NCI-H1092 (cell line): Measurements from ENCODE around the gene DNASE1.
A peak's percentile ranks its signal among the peaks of the same experiment; 100 is the strongest.
"Not testable (repeated sequence)": the region's sequence is repeated elsewhere in the genome, so short reads cannot be mapped to it uniquely, and the experiment has no call there.

Source experiments
- DNase-seq: peaks from one replicate; lab custom pipeline; 2025; lab: John Stamatoyannopoulos, UW

DNASE1 gene

GRCh38 chr16:3641801-3642396 is 12.6 kb upstream of the DNASE1 start:
- no peak for DNase-seq

DNA sequence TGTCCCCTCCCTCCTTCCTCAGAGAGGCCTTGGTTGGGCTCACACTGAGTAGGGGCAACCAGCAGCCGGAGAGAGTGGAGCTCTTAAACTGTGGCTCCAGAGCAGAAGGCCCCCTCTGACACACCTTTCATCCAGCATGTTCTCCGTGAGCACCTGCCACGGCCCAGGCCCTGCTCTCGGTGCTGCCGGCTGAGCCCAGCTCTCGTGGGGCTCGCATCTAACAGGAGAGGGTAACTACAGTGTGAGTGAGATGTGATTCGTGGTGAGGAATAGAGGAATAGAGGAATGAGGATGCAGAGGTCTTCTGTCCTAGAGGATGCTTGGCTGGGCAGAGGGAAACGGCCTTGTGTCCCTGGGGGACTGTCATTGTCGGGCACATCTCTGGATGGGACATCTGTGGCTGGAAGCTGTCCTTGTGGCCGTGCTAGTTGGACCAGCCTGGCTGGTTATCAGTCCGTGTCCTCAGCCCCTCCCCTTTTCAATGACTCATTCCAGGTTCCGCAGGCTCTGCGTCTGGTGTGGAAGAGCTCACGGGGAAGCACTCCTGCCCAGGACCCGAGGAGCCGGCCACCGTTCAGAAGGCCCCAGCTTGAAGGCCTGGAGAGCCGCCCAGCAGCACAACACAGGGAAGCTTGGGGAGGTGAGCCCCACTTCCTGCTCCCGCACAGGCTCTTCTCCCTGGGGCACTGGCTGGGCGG is 11.9 kb upstream of the DNASE1 start:
- DNase-seq: no peak

- no peak for DNase-seq
Observed at GRCh38 chr16:3643095-3643730, 11.3 kb upstream of the DNASE1 start.

DNA sequence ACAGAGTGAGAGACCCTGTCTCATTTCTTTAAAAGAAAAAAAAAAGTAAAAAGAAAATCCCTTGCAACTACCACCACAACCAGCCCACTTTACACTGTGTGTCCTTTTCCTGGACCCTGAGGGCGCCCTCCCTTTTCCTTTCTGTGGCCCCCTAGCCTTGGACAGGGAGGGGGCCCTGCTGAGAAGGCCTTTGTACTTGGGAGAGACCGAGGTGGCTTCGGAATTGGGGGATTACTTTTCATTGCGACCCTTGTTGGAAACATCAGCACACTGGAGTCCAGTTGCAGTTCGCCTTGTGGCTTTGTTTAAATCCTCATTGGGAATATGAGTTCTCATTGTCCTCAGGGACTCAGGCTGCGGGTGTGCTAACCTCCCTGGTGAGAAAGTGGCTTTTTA is 9.4 kb upstream of the DNASE1 start:
- DNase-seq: no peak

DNA sequence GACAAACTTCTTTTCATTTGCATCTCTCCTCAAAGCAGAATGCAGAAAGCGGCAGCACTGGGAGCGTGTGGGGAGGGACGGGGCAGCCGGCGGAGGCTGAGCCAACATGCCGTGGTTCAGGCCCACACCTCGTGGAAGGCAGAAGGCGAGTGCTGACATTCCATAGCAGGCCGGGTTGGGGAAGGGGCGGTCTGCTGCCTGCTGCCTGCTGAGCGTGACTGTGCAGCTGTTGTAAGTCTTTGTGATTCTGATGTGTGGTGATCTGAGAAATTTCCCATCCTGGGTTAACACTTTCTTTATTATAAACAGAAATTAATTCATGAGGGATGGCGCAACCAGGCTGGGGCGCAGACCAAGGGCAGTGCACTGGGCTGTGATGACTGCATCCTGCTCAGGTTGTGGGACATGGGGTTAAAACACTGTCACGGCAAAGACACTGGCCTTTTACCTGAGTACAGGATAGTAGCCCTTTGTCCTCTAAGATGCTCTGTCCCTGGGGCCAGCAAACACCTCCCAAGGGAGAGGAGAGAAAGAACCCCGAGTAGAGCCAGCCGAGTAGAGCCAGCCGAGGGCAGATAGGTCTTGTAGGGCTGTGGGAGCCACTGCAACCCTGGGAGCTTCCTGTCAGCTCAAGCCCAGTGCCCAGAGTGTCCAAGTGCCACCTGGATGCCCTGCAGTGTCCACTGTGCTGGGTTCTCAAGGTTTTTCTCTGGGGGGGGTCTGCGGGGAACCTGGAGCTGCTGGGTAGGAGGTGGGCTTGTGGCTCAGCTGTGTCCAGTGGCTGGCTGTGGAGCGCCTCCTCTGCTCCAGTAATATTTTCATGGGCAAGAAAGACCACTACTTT is 8.8 kb upstream of the DNASE1 start:
- DNase-seq: no peak

GRCh38 chr16:3646348-3646920 is 8.1 kb upstream of the DNASE1 start:
- DNase-seq: peak; percentile 56

DNA sequence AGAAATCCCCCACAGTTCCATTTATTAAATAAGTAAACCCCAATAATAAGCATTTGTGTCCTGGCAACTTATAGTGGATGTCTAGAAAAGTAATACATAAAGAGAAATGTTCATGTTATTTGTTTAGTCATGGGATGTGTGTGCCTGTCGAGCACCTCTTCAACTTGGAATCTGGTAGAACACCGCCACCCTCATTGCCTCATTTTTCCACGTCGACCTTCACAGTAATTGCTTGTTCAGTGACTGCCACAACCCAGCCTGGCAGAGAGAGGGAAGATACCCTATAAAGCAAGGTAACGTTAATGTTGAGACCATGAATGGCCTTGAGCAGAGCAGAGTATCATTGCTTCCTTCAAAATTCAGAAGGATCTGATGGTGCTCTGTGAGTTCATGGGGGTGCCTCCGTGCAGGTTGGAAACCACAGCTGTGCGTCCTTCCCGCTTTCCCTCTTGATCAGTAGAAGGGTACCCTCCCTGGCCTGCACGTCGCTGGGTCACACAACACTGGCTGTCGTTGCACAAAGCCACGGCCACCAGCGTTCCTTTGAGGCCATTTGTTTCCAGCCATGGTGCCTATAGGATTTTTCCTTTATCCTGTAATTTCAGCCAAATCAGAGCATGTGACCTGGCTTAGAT is 3.7 kb upstream of the DNASE1 start:
- no peak for DNase-seq

DNA sequence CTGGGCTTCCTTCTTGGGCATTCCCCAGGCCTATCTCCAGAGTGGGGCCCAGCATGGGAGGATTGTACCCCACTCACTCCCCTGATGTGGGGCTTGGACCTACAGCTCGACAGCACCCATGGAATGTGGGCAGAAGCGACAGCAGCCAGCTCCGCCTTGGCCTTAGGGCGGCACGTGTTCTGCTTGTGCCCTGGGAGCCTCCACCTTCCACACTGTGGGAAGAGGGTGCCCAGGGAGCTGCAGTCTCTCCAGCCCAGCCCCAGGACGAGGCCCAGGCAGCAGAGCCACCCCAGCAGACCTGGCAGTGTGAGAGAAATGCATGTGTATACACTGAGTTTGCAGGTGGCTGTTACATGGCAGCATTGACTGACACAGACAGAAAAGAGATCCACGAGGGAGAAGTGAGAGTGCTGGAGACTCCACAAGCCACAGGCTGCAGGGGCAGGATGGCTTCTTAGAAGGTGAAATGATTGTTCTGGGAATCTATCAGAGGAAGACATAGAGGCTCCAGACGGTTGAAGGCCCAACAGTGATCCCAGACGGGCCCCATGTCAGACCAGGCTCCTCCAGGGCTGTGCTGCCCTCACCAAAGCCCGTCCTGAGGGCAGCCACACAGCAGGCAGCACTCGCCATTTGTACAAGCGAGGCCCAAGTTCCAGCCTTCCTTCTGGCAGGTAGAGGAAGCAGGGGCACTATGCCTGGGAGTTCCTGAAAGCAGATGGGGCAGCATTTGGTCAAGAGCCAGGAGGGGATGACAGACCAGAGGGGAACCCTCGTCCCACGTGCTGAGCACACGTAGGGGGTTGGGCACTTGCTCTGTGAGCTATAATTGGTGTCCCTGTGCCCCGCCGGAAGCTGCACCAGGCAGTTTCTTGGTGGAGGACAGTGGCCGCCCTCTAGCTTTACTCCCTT is 2.8 kb upstream of the DNASE1 start:
- DNase-seq: no peak

DNA sequence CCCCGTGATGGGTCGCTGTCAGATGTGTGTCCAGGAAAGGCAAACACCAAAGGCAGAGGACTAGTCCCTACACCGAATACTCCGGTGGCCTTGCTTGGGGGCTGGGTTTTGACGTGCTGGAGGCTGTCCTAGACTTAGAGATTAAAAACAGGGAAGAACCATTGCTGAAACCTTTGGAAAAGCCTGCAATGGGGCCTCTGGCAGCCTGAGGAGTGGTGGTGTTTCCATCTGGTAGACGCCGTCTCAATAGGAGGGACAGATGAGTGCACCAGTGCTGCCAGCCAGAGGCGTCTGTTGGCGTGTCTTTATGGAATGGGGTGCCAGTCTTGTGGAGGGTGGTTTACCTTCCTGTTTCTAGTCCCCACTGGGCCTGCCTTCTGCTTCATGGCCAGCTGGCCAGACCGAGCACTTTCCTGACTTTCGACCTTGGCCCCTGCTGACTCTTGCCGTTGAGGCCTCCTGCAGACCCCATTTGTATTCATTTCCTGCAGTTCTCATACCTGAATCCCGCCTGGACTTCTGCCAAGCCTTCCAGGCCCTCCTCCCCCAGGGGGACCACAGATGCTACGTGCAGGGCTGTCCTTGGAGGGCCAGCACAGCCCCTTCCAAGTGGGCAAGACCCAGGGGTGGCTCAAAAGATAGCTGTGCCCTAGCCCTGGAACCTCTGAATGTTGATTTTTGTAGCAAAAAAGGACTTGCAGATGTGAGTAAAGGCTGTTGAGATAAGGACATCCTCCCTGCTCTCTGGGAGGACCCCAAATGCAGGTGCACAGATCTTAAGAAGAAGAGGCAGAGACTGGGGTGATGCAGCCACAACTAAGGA is 1.9 kb upstream of the DNASE1 start:
- DNase-seq: no peak

- no peak for DNase-seq
Observed at GRCh38 chr16:3655030-3655395, 522 bp downstream of the DNASE1 start.

DNA sequence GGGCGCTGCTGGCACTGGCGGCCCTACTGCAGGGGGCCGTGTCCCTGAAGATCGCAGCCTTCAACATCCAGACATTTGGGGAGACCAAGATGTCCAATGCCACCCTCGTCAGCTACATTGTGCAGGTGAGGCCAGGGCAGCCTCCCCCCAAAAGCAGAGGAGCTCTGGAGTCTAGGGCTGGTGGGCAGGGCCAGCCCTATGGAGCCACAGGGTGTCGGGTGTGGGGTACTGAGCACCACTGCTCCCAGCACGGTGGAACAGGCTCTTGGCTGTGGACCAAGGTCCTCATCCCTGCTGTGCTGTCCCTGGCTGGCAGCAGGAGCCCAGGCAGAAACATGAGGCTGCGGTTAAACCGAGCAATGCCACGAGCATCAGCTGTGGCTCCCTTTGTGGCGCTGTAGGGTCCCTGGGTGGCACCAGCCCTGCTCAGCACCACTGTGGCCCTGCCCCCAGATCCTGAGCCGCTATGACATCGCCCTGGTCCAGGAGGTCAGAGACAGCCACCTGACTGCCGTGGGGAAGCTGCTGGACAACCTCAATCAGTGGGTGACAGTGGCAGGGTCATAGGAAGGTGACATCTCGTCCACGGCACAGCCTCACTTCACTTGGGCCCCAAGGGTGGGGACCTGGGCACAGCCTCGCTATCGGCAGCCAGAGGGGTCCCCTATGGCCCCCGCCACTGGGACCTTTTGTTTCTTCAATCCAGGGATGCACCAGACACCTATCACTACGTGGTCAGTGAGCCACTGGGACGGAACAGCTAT is 1.1 kb downstream of the DNASE1 start:
- DNase-seq: no peak

DNA sequence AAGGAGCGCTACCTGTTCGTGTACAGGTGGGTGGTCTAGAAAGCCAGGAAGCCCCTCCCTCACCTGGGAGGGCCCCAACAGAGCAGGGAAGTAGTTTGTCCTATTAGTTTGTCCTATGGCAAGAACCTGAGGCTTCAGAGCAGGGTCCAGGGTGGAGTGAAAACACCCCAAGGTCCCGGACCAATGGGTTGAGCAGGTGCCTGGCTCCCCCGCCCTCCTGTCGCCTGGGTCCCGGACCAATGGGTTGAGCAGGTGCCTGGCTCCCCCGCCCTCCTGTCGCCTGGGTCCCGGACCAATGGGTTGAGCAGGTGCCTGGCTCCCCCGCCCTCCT is 1.6 kb downstream of the DNASE1 start:
- DNase-seq: not testable (repeated sequence)

DNA sequence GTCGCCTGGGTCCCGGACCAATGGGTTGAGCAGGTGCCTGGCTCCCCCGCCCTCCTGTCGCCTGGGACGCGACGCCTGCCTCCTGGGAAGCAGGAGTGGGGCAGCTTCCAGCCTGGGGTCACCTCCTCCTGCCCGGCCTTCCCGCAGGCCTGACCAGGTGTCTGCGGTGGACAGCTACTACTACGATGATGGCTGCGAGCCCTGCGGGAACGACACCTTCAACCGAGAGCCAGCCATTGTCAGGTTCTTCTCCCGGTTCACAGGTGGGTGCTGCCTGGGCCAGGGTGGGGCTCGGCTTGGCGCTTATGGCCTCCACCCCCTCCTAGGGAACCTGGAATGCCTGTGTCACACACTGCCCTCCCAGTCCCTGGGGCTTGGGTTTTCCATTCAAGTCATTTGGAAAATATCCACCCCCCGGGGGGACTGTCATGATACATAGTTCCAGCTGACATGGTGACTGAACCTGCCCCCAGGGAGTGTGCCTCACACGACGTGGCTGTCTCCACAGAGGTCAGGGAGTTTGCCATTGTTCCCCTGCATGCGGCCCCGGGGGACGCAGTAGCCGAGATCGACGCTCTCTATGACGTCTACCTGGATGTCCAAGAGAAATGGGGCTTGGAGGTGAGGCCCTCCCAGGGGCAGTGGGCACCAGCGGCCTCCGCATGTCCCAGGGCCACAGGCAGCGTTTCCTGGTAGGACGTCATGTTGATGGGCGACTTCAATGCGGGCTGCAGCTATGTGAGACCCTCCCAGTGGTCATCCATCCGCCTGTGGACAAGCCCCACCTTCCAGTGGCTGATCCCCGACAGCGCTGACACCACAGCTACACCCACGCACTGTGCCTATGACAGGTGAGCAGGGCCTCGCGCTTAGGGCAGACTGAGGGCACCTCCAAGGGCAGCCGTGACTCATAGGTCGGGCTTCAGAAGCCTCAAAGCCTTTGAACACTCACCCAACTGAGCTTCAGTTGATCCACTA is 2.3 kb downstream of the DNASE1 start:
- DNase-seq: no peak

DNA sequence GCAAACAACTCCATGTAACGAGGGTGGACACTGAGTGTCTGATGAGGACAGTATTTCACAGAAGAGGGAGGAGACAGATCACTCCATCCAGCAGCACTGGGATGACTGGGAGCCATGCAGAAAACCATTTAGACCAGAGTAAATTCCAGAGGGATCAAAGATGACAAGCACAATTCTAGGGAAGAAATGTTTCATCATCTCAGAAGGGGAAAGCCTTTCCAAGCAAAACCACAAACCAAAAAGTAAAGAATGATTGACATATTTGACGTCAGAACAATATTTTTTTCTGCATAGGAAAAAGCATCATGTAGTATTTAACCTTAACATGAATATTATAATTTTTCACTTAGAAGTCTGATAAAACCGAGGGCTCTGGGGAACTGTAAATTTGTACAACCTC is 4.8 kb downstream of the DNASE1 start:
- no peak for DNase-seq

- DNase-seq: no peak
Observed at GRCh38 chr16:3661311-3661710, 6.8 kb downstream of the DNASE1 start.

DNA sequence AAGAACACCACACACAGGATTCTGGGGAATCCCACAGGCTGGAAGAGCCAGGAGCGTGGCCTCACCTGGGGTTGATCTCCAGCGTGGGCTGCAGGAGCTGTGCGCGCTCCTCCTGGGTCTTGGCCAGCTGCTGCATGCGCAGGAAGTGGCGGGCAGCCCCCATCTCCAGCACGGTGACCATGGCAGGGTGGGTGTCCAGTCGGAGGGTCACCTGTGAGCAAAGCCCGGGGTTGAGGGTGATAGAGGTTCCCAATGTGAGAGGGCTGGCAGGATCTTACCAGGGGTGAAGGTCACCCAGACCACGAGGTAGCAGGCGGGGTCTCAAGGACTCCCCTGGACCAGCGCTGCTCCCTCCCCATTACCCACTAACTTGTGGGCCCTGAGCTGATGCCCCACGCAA is 7.4 kb downstream of the DNASE1 start:
- no peak for DNase-seq

DNA sequence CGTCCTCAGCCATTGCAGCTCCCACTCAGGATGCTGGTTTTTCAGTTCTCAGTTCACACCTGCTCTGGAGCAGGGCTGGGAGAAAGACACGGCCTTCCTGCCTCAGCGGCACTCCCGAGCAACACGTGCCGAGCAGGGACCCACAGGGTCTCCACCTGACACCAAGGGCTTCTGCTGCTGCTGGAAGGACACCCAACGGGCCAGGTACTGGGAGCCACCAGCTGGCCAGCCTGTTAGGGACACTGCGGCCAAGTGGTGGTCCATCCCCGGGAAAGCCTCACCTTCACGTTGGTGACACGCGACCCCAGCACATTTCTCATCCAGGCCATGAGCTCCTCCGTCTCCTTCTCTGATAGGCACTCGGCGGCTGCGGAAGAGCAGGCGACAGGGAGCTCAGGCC is 8.1 kb downstream of the DNASE1 start:
- DNase-seq: no peak
